HUES64 (cell line): ENCODE results near the gene SDSL.
A peak's percentile ranks its signal among the peaks of the same experiment; 100 is the strongest.

Experiments used
- H3K27ac ChIP-seq: 2 replicates; pipeline ENCODE4 v1.7.0; 2013; ENCODE audit warnings: low read depth, low read length, inconsistent platforms
- H3K27me3 ChIP-seq: 2 replicates; pipeline ENCODE4 v1.6.1; 2013; ENCODE audit warnings: mild to moderate bottlenecking, low read length; ENCODE audit not compliant: insufficient read depth
- H3K36me3 ChIP-seq: 2 replicates; pipeline ENCODE4 v1.6.1; 2013; ENCODE audit warnings: mild to moderate bottlenecking, low read length; ENCODE audit not compliant: insufficient read depth
- H3K4me1 ChIP-seq: 2 replicates; pipeline ENCODE4 v1.6.1; 2013; ENCODE audit warnings: mild to moderate bottlenecking, low read length, moderate library complexity; ENCODE audit not compliant: insufficient read depth
- H3K4me3 ChIP-seq: 2 replicates; pipeline ENCODE4 v1.5.1; 2013; ENCODE audit warnings: mild to moderate bottlenecking, low read length, moderate library complexity
- H3K9ac ChIP-seq: 2 replicates; pipeline ENCODE4 v1.6.1; 2013; ENCODE audit warnings: mild to moderate bottlenecking, low read depth, low read length
- H3K9me3 ChIP-seq: 2 replicates; pipeline ENCODE4 v1.6.1; 2013; ENCODE audit warnings: low read depth, low read length; ENCODE audit not compliant: insufficient read depth
- WGBS: fragments of 150-250, 120-280 bp; methylation state at CpG from one replicate; pipeline ENCODE4 v1.1.7; 2013; ENCODE audit warnings: missing lambda C conversion rate; 5-methylcytosine and 5-hydroxymethylcytosine counted together

Gene SDSL

DNA sequence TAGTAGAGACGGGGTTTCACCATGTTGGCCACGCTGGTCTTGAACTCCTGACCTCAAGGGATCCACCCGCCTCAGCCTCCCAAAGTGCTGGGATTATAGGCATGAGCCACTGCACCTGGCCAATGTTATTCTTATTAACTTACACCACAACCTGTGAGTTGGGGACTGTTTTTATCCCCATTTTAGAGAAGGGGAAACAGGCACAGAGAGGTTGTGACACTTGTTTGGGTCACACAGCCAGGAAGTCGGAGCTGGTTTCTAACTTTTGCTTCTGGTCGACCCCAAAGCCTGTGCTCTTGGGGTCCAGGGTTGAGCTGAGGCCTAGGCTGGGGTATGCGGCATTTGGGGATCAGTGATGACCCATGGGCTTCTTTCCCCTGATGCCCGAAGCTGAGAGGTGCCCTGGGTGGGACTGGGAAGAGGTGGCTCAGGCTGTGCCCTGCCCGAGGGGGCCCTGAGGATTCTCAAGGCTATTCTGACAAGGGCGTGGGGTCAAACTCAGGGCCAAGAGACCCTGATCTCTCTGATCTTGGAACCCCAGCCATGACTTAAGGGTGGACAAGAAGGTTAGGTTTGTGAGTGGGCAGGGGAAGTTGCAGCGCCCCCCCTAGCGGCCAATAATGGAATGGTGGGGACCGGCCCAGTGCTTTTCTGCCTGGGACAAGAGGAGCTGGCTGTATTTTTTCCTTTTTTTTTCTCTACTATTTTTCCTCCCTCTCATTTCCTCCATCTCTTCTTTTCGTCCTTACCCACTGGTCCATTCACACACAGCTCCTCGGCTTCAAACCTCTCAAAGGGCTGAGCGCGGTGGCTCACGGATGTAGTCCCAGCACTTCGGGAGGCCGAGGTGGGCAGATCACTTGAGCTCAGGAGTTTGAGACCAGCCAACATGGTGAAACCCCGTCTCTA lies 3.0 kb downstream of the SDSL start:
- H3K9ac ChIP-seq: no peak overlapping the region
- H3K4me3 ChIP-seq: peak overlapping the region; percentile 31
- peak overlapping the region; percentile 86; the same call in 1 of the 2 replicates for H3K27ac ChIP-seq

DNA sequence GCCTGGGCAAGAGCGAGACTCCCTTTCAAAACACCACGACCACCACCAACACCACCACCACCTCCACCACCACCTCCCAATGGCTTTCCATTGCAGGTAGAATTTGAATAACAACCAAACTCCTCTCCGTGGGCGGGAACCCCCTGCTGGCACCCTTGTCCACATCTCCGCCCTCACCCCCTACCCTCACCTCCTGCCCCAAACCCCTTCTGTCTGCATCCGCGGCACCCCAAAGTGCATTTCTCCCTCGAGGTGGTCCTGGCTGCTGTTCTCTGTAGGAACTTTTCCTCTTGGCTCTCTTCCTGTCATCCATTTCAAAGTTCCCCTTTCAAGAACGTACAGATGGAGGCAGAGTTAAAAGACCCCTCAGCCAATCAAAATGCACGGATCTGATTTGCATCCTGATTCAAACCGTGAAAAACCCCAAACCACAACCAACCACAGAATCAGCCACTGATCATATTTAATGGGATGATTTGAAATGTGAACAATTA lies 3.8 kb downstream of the SDSL start:
- no peaks in the 10 kb centered on the region for H3K36me3 ChIP-seq
- peak overlapping the region; percentile 86; the same call in 1 of the 2 replicates for H3K27ac ChIP-seq
- no peaks in the 10 kb centered on the region for H3K9me3 ChIP-seq
- H3K4me1 ChIP-seq: peaks cover 8% of the 10 kb centered on the region; the same call in 1 of the 2 replicates
- peak overlapping the region; percentile 31; the same call in 1 of the 2 replicates for H3K4me3 ChIP-seq
- WGBS: 5% methylated on average over 11 of the region's 11 CpGs
- H3K27me3 ChIP-seq: no peaks in the 10 kb centered on the region
- no peak overlapping the region for H3K9ac ChIP-seq

More for the DNA sequence above, 3.0 kb downstream of the SDSL start:
- Histone ChIP-seq H3K36me3 (no peaks in the 10 kb centered on the region), H3K4me1 (peaks cover 8% of the 10 kb centered on the region; the same call in 1 of the 2 replicates), H3K9me3 (no peaks in the 10 kb centered on the region), H3K27me3 (no peaks in the 10 kb centered on the region)
- 42% methylated on average over 20 of the region's 20 CpGs for whole genome bisulfite sequencing

DNA sequence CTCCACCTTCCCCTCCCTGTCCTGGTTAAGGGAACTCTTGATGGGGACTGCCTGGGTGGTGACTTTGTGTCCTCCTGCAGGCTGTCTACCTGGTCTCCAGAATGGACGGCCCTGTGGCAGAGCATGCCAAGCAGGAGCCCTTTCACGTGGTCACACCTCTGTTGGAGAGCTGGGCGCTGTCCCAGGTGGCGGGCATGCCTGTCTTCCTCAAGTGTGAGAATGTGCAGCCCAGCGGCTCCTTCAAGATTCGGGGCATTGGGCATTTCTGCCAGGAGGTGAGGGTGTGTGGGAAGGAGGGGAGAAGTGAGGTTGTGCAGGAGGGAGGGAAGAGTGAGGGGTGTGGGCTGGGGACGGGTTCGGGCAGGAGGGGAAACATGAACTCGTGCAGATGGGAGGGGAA lies 5.7 kb downstream of the SDSL start:
- H3K9me3 ChIP-seq: no peaks in the 10 kb centered on the region
- no peak overlapping the region for H3K27ac ChIP-seq
- H3K36me3 ChIP-seq: no peaks in the 10 kb centered on the region
- H3K27me3 ChIP-seq: no peaks in the 10 kb centered on the region
- 84% methylated on average over 9 of the region's 9 CpGs for WGBS
- no peak overlapping the region for H3K9ac ChIP-seq
- H3K4me1 ChIP-seq: no peaks in the 10 kb centered on the region
- H3K4me3 ChIP-seq: no peak overlapping the region

DNA sequence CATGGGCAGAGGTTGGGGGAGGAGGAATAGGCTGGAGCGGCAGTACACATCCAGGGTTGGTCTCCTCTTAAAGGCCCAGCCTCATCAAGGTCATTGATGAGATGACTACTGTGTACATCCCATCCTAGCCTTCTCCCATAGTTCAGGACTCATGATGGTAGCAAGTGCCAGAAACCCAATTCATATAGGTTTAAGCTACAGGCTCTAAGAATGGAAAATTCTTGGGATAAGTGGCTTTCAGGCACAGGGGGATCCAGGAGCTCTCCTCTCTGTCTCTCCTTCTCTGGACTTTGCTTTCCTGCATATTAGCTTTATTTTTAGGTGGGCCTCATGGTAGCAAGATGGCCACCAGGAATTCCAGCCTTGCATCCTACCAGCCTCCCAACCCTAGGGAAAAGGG lies 6.3 kb downstream of the SDSL start:
- H3K4me1 ChIP-seq: no peaks in the 10 kb centered on the region
- H3K27me3 ChIP-seq: no peaks in the 10 kb centered on the region
- H3K9ac ChIP-seq: no peak overlapping the region
- WGBS: 100% methylated on average over 1 of the region's 1 CpG
- H3K27ac ChIP-seq: no peak overlapping the region
- no peaks in the 10 kb centered on the region for H3K9me3 ChIP-seq
- no peak overlapping the region for H3K4me3 ChIP-seq
- no peaks in the 10 kb centered on the region for H3K36me3 ChIP-seq

DNA sequence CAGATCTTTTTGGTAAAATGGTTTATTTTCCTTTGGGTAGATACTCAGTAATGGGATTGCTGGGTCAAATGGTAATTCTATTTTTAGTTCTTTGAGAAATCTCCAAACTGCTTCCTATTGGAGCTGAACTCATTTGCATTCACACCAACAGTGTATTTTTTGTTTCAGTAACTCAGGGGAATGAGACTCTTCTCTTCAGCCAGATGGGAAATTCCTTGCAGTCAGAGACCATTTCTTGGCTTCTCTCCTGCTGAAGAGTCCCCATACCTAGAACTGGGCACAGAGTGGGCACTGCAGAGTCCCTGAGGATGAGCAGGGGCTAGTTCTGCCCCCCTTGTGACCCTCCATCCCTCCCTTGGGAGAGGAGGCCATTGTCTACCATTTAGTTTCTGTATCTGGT lies 10.8 kb downstream of the SDSL start:
- Histone ChIP-seq H3K27me3 (no peaks in the 10 kb centered on the region), H3K9me3 (no peaks in the 10 kb centered on the region), H3K4me1 (no peaks in the 10 kb centered on the region), H3K27ac (no peak overlapping the region), H3K9ac (no peak overlapping the region), H3K36me3 (no peaks in the 10 kb centered on the region), H3K4me3 (no peak overlapping the region)

GRCh38 chr12:113435367-113435766 lies 13.2 kb downstream of the SDSL start:
- H3K27ac ChIP-seq: no peak overlapping the region
- no peaks in the 10 kb centered on the region for H3K36me3 ChIP-seq

GRCh38 chr12:113436586-113436985 lies 14.4 kb downstream of the SDSL start:
- Histone ChIP-seq H3K9me3 (no peaks in the 10 kb centered on the region), H3K27me3 (no peaks in the 10 kb centered on the region), H3K27ac (no peak overlapping the region), H3K4me3 (no peak overlapping the region), H3K9ac (no peak overlapping the region), H3K36me3 (no peaks in the 10 kb centered on the region), H3K4me1 (no peaks in the 10 kb centered on the region)
- WGBS: 87% methylated on average over 6 of the region's 6 CpGs

More at GRCh38 chr12:113435367-113435766, 13.2 kb downstream of the SDSL start:
- Histone ChIP-seq H3K27me3 (no peaks in the 10 kb centered on the region), H3K9ac (no peak overlapping the region), H3K4me1 (no peaks in the 10 kb centered on the region), H3K4me3 (no peak overlapping the region), H3K9me3 (no peaks in the 10 kb centered on the region)
- 90% methylated on average over 5 of the region's 5 CpGs for WGBS

DNA sequence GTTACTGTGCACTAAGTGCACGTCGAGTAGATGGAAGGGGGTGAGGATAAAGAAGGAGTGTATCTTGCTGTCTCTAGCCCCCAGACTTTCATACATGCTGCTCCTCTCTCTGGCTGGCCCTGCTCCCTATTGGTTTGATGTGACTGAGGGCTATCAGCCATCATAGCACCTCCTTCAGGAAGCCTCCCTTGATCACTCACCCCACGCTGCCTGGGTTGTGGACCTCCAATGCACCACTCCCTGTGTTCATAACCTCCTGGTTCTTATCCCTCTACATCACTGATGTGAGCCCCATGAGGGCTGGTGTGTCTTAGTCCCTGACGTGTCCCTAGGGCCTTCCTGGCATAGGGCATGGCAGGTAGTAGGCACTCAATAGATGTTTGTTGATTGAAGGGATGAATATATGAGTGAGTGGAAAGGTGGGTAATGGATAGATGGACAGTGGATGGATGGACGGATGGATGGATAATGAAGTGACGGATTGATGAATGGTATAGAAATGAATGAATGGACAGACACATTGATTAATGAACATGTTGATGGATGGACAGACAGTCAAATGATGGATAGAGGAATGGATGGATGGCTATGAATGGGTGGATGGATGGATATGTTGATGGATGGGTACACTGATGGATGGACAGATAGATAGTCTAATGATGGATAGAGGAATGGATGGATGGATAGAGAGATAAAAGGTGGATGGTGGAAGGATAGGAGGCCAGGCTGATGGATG lies 15.0 kb downstream of the SDSL start:
- H3K9ac ChIP-seq: no peak overlapping the region
- no peak overlapping the region for H3K27ac ChIP-seq
- H3K4me3 ChIP-seq: no peak overlapping the region
- no peaks in the 10 kb centered on the region for H3K27me3 ChIP-seq
- H3K36me3 ChIP-seq: no peaks in the 10 kb centered on the region
- no peaks in the 10 kb centered on the region for H3K4me1 ChIP-seq
- H3K9me3 ChIP-seq: no peaks in the 10 kb centered on the region
- 83% methylated on average over 6 of the region's 6 CpGs for WGBS

DNA sequence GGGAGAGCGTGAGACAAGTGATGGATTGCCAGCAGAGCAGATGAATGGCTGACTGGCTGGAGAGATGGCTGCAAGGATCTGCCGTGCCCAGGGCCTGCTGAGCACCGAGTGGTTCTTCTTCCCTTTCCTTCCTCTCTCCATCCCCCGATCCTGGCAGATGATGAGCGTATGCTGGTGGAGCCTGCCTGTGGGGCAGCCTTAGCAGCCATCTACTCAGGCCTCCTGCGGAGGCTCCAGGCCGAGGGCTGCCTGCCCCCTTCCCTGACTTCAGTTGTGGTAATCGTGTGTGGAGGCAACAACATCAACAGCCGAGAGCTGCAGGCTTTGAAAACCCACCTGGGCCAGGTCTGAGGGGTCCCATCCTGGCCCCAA lies 15.5 kb downstream of the SDSL start:
- WGBS: 74% methylated on average over 9 of the region's 9 CpGs

DNA sequence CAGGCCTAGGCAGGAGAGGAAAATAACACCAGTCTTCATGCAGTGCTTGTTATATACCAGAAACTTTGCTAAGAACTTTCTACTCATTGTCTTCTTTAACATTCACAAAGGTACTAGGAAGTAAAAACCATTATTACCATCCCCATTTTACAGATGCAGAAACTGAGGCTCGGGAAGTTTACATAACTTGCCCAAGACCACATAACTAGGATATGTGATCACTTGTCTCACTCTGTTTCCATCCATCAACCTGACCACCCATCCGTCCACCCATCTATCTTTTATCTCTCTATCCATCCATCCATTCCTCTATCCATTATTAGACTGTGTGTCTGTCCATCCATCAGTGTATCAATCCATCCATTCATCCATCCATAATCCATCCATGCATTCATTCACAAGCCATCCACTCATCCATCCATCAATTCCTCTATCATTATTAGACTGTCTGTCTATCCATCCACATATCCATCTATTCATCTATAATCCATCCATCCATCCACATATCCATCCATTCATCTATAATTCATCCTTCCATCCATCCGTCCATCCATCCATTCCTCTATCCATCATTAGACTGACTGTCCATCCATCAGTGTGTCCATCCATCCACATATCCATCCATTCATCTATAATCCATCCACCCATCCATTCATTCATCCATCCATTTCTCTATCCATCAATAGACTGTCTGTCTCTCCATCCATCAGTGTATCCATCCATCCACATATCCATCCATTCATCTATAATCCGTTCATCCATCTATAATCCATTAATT lies 16.5 kb downstream of the SDSL start:
- Histone ChIP-seq H3K27ac (no peak overlapping the region), H3K4me1 (no peaks in the 10 kb centered on the region), H3K36me3 (no peaks in the 10 kb centered on the region), H3K9ac (no peak overlapping the region), H3K9me3 (no peaks in the 10 kb centered on the region), H3K27me3 (no peaks in the 10 kb centered on the region), H3K4me3 (no peak overlapping the region)
- 87% methylated on average over 4 of the region's 4 CpGs for WGBS

More for the DNA sequence above, 15.5 kb downstream of the SDSL start:
- Histone ChIP-seq H3K27me3 (no peaks in the 10 kb centered on the region), H3K4me3 (no peak overlapping the region), H3K9ac (no peak overlapping the region), H3K27ac (no peak overlapping the region), H3K36me3 (no peaks in the 10 kb centered on the region), H3K4me1 (no peaks in the 10 kb centered on the region), H3K9me3 (no peaks in the 10 kb centered on the region)

DNA sequence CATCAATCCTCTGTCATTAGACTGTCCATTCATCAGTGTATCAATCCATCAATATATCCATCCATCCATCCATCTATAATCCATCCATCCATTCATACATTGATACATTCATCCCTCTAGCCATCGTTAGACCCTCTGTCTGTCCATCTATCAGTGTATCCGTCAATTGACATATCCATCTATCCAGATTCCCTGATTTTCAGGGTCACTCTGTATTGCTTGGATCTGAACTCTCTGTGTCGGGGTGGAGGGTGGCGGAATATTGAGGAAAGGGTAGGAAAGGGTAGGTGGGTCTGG lies 17.1 kb downstream of the SDSL start:
- 47% methylated on average over 4 of the region's 4 CpGs for WGBS
- Histone ChIP-seq H3K4me1 (no peaks in the 10 kb centered on the region), H3K36me3 (no peaks in the 10 kb centered on the region), H3K9ac (no peak overlapping the region), H3K27ac (no peak overlapping the region), H3K27me3 (no peaks in the 10 kb centered on the region), H3K9me3 (no peaks in the 10 kb centered on the region), H3K4me3 (no peak overlapping the region)
